Measurements from ENCODE around the gene FABP6. TPM values are rescaled to one million over a fixed set of nuclear protein-coding genes. Genes with fewer than 3 reads are reported as not detected.

Gene FABP6
- total RNA-seq, 1 experiment from 2014 or later, result 0.31 TPM

GRCh38 chr5:160268121-160268520 is 38.8 kb downstream of the FABP6 start:
- POLR2A ChIA-PET, result no interaction called here
- H3K27me3 ChIP-seq (ENCODE audit: control insufficient read depth, insufficient read depth, low read length), result no peaks in the 10 kb centered on the region
- TF ChIP-seq REST (IDR thresholded peaks at IDR 0.05; ENCODE audit: insufficient read depth in 1 of 2, low read depth in 2 of 2, low read length in 1 of 2), result no peak
- no peak for TF ChIP-seq TCF7L2 (IDR thresholded peaks at IDR 0.05; ENCODE audit: low read depth, low read length)
- TF ChIP-seq SIN3A (IDR thresholded peaks at IDR 0.05; ENCODE audit: borderline replicate concordance, insufficient read depth, low read depth, low read length), result no peak
- no peak for TF ChIP-seq POLR2AphosphoS5 (IDR thresholded peaks at IDR 0.05; ENCODE audit: low read depth, low read length)
- TF ChIP-seq, protein P1, sequence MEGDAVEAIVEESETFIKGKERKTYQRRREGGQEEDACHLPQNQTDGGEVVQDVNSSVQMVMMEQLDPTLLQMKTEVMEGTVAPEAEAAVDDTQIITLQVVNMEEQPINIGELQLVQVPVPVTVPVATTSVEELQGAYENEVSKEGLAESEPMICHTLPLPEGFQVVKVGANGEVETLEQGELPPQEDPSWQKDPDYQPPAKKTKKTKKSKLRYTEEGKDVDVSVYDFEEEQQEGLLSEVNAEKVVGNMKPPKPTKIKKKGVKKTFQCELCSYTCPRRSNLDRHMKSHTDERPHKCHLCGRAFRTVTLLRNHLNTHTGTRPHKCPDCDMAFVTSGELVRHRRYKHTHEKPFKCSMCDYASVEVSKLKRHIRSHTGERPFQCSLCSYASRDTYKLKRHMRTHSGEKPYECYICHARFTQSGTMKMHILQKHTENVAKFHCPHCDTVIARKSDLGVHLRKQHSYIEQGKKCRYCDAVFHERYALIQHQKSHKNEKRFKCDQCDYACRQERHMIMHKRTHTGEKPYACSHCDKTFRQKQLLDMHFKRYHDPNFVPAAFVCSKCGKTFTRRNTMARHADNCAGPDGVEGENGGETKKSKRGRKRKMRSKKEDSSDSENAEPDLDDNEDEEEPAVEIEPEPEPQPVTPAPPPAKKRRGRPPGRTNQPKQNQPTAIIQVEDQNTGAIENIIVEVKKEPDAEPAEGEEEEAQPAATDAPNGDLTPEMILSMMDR (IDR thresholded peaks at IDR 0.05), result no peak
- no peaks in the 10 kb centered on the region for H3K9me3 ChIP-seq (ENCODE audit: control insufficient read depth, insufficient read depth, low read depth, low read length)
- no peak overlapping the region for H3K4me3 ChIP-seq (ENCODE audit: low read depth in 2 of 2, low read length in 2 of 2)
- CTCF ChIA-PET, result no interaction called here
- in situ Hi-C loops (cut with HindIII; ENCODE audit: low pct_unique_long_range_greater_than_20kb, low sequenced_read_pairs) (no loop called here), intact Hi-C loops (cut with micrococcal nuclease; ENCODE audit: unreplicated experiment) (no loop called here)
- no peak for DNase-seq (ENCODE audit: low read depth, low spot score)
- no peaks in the 10 kb centered on the region; the same call in 1 of the 2 replicates for H3K4me1 ChIP-seq (ENCODE audit: control insufficient read depth, insufficient read depth, low read length)
- ATAC-seq, result no peak
- BruUV-seq (replicated peaks), result no TSS peak
- no peak overlapping the region for H3K27ac ChIP-seq (ENCODE audit: low read length)
- H3K36me3 ChIP-seq (ENCODE audit: control insufficient read depth, insufficient read depth, low read length), result peaks cover 6% of the 10 kb centered on the region; the same call in 1 of the 2 replicates

GRCh38 chr5:160269017-160269416 is 39.7 kb downstream of the FABP6 start:
- intact Hi-C loops (cut with micrococcal nuclease; ENCODE audit: unreplicated experiment), result no loop called here

More at GRCh38 chr5:160269017-160269416, 39.7 kb downstream of the FABP6 start:
- Histone ChIP-seq H3K9me3 (ENCODE audit: control insufficient read depth, insufficient read depth, low read depth, low read length) (no peaks in the 10 kb centered on the region), H3K36me3 (ENCODE audit: control insufficient read depth, insufficient read depth, low read length) (peaks cover 6% of the 10 kb centered on the region; the same call in 1 of the 2 replicates), H3K4me3 (ENCODE audit: low read depth in 2 of 2, low read length in 2 of 2) (no peak overlapping the region), H3K4me1 (ENCODE audit: control insufficient read depth, insufficient read depth, low read length) (no peaks in the 10 kb centered on the region; the same call in 1 of the 2 replicates), H3K27ac (ENCODE audit: low read length) (no peak overlapping the region), H3K27me3 (ENCODE audit: control insufficient read depth, insufficient read depth, low read length) (no peaks in the 10 kb centered on the region)
- DNase-seq (ENCODE audit: low read depth, low spot score) (no peak), ATAC-seq (no peak)
- no peak for TF ChIP-seq POLR2AphosphoS5 (IDR thresholded peaks at IDR 0.05; ENCODE audit: low read depth, low read length)
- TF ChIP-seq REST (IDR thresholded peaks at IDR 0.05; ENCODE audit: insufficient read depth in 1 of 2, low read depth in 2 of 2, low read length in 1 of 2), result no peak
- TF ChIP-seq, protein P1 (IDR thresholded peaks at IDR 0.05), result no peak
- no peak for TF ChIP-seq SIN3A (IDR thresholded peaks at IDR 0.05; ENCODE audit: borderline replicate concordance, insufficient read depth, low read depth, low read length)
- TF ChIP-seq TCF7L2 (IDR thresholded peaks at IDR 0.05; ENCODE audit: low read depth, low read length), result no peak
- in situ Hi-C loops (cut with HindIII; ENCODE audit: low pct_unique_long_range_greater_than_20kb, low sequenced_read_pairs), result no loop called here
- BruUV-seq (replicated peaks), result no TSS peak
- POLR2A ChIA-PET, result no interaction called here
- CTCF ChIA-PET, result no interaction called here
